ENCODE measurements around the gene PPP1R15B. TPM values are rescaled to one million over a fixed set of nuclear protein-coding genes. Genes with fewer than 3 reads are reported as not detected.

PPP1R15B gene
- total and polyA plus RNA-seq, 2 donors = 28.3 to 45.2 TPM

GRCh38 chr1:204366759-204367158 is 44.9 kb downstream of the PPP1R15B start:
- no peak overlapping the region for H3K27ac ChIP-seq (ENCODE audit: low read depth)
- no peaks in the 10 kb centered on the region for H3K4me1 ChIP-seq (ENCODE audit: insufficient read depth)
- DNase-seq (ENCODE audit: extremely low spot score) = no peak
- 83% methylated on average over 7 of the region's 7 CpGs for WGBS
- no peaks in the 10 kb centered on the region for H3K36me3 ChIP-seq (ENCODE audit: insufficient read depth)
- H3K4me3 ChIP-seq (ENCODE audit: low read depth, low read length) = no peak overlapping the region

- peak; percentile 72 for DNase-seq (ENCODE audit: extremely low spot score)
- no peaks in the 10 kb centered on the region for H3K36me3 ChIP-seq (ENCODE audit: insufficient read depth)
- no peaks in the 10 kb centered on the region for H3K4me1 ChIP-seq (ENCODE audit: insufficient read depth)
- no peak overlapping the region for H3K27ac ChIP-seq (ENCODE audit: low read depth)
- whole genome bisulfite sequencing = under 1% methylated on average over 27 of the region's 27 CpGs
- H3K4me3 ChIP-seq (ENCODE audit: low read depth, low read length) = peak overlapping the region; percentile 17
Observed at GRCh38 chr1:204363335-204364114, 48.1 kb downstream of the PPP1R15B start.

GRCh38 chr1:204362984-204363334 is 48.7 kb downstream of the PPP1R15B start:
- Histone ChIP-seq H3K27ac (ENCODE audit: low read depth) (no peak overlapping the region), H3K4me3 (ENCODE audit: low read depth, low read length) (peak overlapping the region; percentile 17), H3K36me3 (ENCODE audit: insufficient read depth) (no peaks in the 10 kb centered on the region), H3K4me1 (ENCODE audit: insufficient read depth) (no peaks in the 10 kb centered on the region)
- 33% methylated on average over 11 of the region's 11 CpGs for WGBS
- no peak for DNase-seq (ENCODE audit: extremely low spot score)

GRCh38 chr1:204361781-204362180 is 49.8 kb downstream of the PPP1R15B start:
- 88% methylated on average over 10 of the region's 10 CpGs for WGBS
- no peaks in the 10 kb centered on the region for H3K36me3 ChIP-seq (ENCODE audit: insufficient read depth)
- H3K4me1 ChIP-seq (ENCODE audit: insufficient read depth) = no peaks in the 10 kb centered on the region
- no peak for DNase-seq (ENCODE audit: extremely low spot score)
- no peak overlapping the region for H3K27ac ChIP-seq (ENCODE audit: low read depth)
- no peak overlapping the region for H3K4me3 ChIP-seq (ENCODE audit: low read depth, low read length)

- DNase-seq (ENCODE audit: extremely low spot score) = no peak
- Histone ChIP-seq H3K27ac (ENCODE audit: low read depth) (no peak overlapping the region), H3K36me3 (ENCODE audit: insufficient read depth) (no peaks in the 10 kb centered on the region), H3K4me3 (ENCODE audit: low read depth, low read length) (no peak overlapping the region), H3K4me1 (ENCODE audit: insufficient read depth) (no peaks in the 10 kb centered on the region)
- 93% methylated on average over 2 of the region's 2 CpGs for WGBS
Observed at GRCh38 chr1:204361341-204361771, 50.3 kb downstream of the PPP1R15B start.

GRCh38 chr1:204360314-204360713 is 51.3 kb downstream of the PPP1R15B start:
- DNase-seq (ENCODE audit: extremely low spot score) = no peak
- no peak overlapping the region for H3K4me3 ChIP-seq (ENCODE audit: low read depth, low read length)
- no peak overlapping the region for H3K27ac ChIP-seq (ENCODE audit: low read depth)
- WGBS = 67% methylated on average over 4 of the region's 4 CpGs
- no peaks in the 10 kb centered on the region for H3K36me3 ChIP-seq (ENCODE audit: insufficient read depth)
- no peaks in the 10 kb centered on the region for H3K4me1 ChIP-seq (ENCODE audit: insufficient read depth)

GRCh38 chr1:204359474-204360255 is 52.0 kb downstream of the PPP1R15B start, which contains the start of gene PLEKHA6:
PLEKHA6 (minus strand) TSS chr1:204359929; CDS start chr1:204273727, 86,202 bp downstream.
- Histone ChIP-seq H3K27ac (ENCODE audit: low read depth) (no peak within 1 kb of the TSS), H3K36me3 (ENCODE audit: insufficient read depth) (no peaks in the 10 kb centered on the region), H3K4me3 (ENCODE audit: low read depth, low read length) (no peak within 1 kb of the TSS), H3K4me1 (ENCODE audit: insufficient read depth) (no peaks in the 10 kb centered on the region)
- WGBS = 9% methylated on average over 20 of the region's 20 CpGs
- DNase-seq (ENCODE audit: extremely low spot score) = no peak

- H3K27ac ChIP-seq (ENCODE audit: low read depth) = no peak overlapping the region
- no peaks in the 10 kb centered on the region for H3K4me1 ChIP-seq (ENCODE audit: insufficient read depth)
- H3K36me3 ChIP-seq (ENCODE audit: insufficient read depth) = no peaks in the 10 kb centered on the region
- H3K4me3 ChIP-seq (ENCODE audit: low read depth, low read length) = no peak overlapping the region
- DNase-seq (ENCODE audit: extremely low spot score) = no peak
- 46% methylated on average over 5 of the region's 5 CpGs for WGBS
Observed at GRCh38 chr1:204359131-204359473, 52.5 kb downstream of the PPP1R15B start.

GRCh38 chr1:204358605-204359004 is 53.0 kb downstream of the PPP1R15B start:
- Histone ChIP-seq H3K36me3 (ENCODE audit: insufficient read depth) (no peaks in the 10 kb centered on the region), H3K27ac (ENCODE audit: low read depth) (no peak overlapping the region), H3K4me3 (ENCODE audit: low read depth, low read length) (no peak overlapping the region), H3K4me1 (ENCODE audit: insufficient read depth) (no peaks in the 10 kb centered on the region)
- DNase-seq (ENCODE audit: extremely low spot score) = no peak
- 60% methylated on average over 5 of the region's 5 CpGs for WGBS

GRCh38 chr1:204357551-204358490 is 53.8 kb downstream of the PPP1R15B start:
- H3K4me3 ChIP-seq (ENCODE audit: low read depth, low read length) = no peak overlapping the region
- WGBS = 73% methylated on average over 23 of the region's 23 CpGs
- H3K36me3 ChIP-seq (ENCODE audit: insufficient read depth) = no peaks in the 10 kb centered on the region
- no peaks in the 10 kb centered on the region for H3K4me1 ChIP-seq (ENCODE audit: insufficient read depth)
- no peak for DNase-seq (ENCODE audit: extremely low spot score)
- H3K27ac ChIP-seq (ENCODE audit: low read depth) = no peak overlapping the region

- WGBS = 68% methylated on average over 4 of the region's 4 CpGs
- H3K4me1 ChIP-seq (ENCODE audit: insufficient read depth) = no peaks in the 10 kb centered on the region
- DNase-seq (ENCODE audit: extremely low spot score) = no peak
- no peaks in the 10 kb centered on the region for H3K36me3 ChIP-seq (ENCODE audit: insufficient read depth)
- no peak overlapping the region for H3K4me3 ChIP-seq (ENCODE audit: low read depth, low read length)
- no peak overlapping the region for H3K27ac ChIP-seq (ENCODE audit: low read depth)
Observed at GRCh38 chr1:204356997-204357396, 54.6 kb downstream of the PPP1R15B start.

- 88% methylated on average over 4 of the region's 4 CpGs for WGBS
- Histone ChIP-seq H3K4me3 (ENCODE audit: low read depth, low read length) (no peak overlapping the region), H3K27ac (ENCODE audit: low read depth) (no peak overlapping the region), H3K4me1 (ENCODE audit: insufficient read depth) (no peaks in the 10 kb centered on the region), H3K36me3 (ENCODE audit: insufficient read depth) (no peaks in the 10 kb centered on the region)
- no peak for DNase-seq (ENCODE audit: extremely low spot score)
Observed at GRCh38 chr1:204355913-204356312, 55.7 kb downstream of the PPP1R15B start.

- Histone ChIP-seq H3K27ac (ENCODE audit: low read depth) (no peak overlapping the region), H3K4me1 (ENCODE audit: insufficient read depth) (no peaks in the 10 kb centered on the region), H3K36me3 (ENCODE audit: insufficient read depth) (no peaks in the 10 kb centered on the region), H3K4me3 (ENCODE audit: low read depth, low read length) (no peak overlapping the region)
- no peak for DNase-seq (ENCODE audit: extremely low spot score)
- WGBS = 78% methylated on average over 6 of the region's 6 CpGs
Observed at GRCh38 chr1:204354579-204354978, 57.0 kb downstream of the PPP1R15B start.

All from urinary bladder (tissue), 4 donors.